Measurements from ENCODE around the gene ACTG1. TPM values are rescaled to one million over a fixed set of nuclear protein-coding genes. Genes with fewer than 3 reads are reported as not detected.

Gene ACTG1
- total and polyA plus RNA-seq, 2 of the 13 experiments (the other 11 are each of a cell fraction or from before 2014, with no cell fraction given) = 973 to 1,138 TPM

DNA sequence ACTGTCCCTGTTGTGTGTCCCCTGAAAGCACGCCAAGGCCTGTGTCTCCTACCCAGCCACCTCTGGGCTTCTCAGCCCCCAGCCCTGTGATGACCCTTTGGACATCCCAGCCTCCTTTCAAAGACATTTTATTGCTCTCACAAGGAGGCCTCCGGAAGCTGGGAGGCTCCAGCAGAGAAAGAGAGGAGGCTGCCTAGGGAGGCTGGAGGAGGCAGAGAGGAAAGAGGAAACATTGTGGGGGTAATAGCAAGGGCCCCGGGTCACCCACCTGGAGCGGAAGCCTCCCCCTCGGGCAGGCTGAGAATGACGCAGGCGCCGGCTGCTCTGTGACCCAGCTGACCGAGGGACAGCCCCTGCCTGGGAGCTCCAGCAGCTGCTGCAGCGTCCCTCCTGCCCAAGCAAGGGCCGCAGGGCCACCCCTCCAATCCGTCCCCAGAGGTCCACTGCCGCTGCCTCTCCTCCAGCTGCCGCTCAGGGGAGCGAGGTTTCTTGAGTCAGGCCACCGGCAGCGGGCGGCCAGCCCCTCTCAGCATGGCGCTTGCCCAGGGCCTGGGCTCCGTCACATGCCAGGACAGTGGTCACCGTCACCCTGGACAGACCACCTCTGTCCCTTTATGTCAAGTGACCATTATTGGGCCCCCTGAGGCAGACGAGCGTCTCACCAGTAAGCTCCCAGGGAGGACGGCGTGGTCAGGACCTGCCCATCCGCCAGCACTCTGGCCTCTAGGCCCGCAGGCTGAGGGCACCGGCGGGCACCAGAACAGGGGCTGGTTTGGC is 29.3 kb downstream of the ACTG1 start (continued):
- TF ChIP-seq, protein P1, sequence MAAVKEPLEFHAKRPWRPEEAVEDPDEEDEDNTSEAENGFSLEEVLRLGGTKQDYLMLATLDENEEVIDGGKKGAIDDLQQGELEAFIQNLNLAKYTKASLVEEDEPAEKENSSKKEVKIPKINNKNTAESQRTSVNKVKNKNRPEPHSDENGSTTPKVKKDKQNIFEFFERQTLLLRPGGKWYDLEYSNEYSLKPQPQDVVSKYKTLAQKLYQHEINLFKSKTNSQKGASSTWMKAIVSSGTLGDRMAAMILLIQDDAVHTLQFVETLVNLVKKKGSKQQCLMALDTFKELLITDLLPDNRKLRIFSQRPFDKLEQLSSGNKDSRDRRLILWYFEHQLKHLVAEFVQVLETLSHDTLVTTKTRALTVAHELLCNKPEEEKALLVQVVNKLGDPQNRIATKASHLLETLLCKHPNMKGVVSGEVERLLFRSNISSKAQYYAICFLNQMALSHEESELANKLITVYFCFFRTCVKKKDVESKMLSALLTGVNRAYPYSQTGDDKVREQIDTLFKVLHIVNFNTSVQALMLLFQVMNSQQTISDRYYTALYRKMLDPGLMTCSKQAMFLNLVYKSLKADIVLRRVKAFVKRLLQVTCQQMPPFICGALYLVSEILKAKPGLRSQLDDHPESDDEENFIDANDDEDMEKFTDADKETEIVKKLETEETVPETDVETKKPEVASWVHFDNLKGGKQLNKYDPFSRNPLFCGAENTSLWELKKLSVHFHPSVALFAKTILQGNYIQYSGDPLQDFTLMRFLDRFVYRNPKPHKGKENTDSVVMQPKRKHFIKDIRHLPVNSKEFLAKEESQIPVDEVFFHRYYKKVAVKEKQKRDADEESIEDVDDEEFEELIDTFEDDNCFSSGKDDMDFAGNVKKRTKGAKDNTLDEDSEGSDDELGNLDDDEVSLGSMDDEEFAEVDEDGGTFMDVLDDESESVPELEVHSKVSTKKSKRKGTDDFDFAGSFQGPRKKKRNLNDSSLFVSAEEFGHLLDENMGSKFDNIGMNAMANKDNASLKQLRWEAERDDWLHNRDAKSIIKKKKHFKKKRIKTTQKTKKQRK (IDR thresholded peaks at IDR 0.05; ENCODE audit: low read length) = no peak
- no peak for TF ChIP-seq KLF6 (CRISPR knock-in tag; IDR thresholded peaks at IDR 0.05)
- TF ChIP-seq JUNB (CRISPR knock-in tag; IDR thresholded peaks at IDR 0.05; ENCODE audit: borderline replicate concordance) = no peak
- no peak for TF ChIP-seq ATF6 (CRISPR knock-in tag; conservative IDR thresholded peaks at IDR 0.05)
- TF ChIP-seq ZNF274 (CRISPR knock-in tag; IDR thresholded peaks at IDR 0.05) = no peak
- TF ChIP-seq, protein P2, sequence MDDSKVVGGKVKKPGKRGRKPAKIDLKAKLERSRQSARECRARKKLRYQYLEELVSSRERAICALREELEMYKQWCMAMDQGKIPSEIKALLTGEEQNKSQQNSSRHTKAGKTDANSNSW (CRISPR knock-in tag; IDR thresholded peaks at IDR 0.05; ENCODE audit: borderline replicate concordance) = no peak
- TF ChIP-seq IRF2 (CRISPR knock-in tag; IDR thresholded peaks at IDR 0.05) = no peak
- no peak; the same call in 1 of the 2 replicates for TF ChIP-seq ZNF460 (CRISPR knock-in tag; IDR thresholded peaks at IDR 0.05; ENCODE audit: borderline replicate concordance)
- no peak for TF ChIP-seq IKZF5 (CRISPR knock-in tag; IDR thresholded peaks at IDR 0.05)
- TF ChIP-seq, protein P3, sequence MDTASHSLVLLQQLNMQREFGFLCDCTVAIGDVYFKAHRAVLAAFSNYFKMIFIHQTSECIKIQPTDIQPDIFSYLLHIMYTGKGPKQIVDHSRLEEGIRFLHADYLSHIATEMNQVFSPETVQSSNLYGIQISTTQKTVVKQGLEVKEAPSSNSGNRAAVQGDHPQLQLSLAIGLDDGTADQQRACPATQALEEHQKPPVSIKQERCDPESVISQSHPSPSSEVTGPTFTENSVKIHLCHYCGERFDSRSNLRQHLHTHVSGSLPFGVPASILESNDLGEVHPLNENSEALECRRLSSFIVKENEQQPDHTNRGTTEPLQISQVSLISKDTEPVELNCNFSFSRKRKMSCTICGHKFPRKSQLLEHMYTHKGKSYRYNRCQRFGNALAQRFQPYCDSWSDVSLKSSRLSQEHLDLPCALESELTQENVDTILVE (CRISPR knock-in tag; IDR thresholded peaks at IDR 0.05) = no peak
- no peak for TF ChIP-seq ZNF543 (CRISPR knock-in tag; IDR thresholded peaks at IDR 0.05)
- TF ChIP-seq ZNF24 (IDR thresholded peaks at IDR 0.05) = no peak
- TF ChIP-seq, protein P4, sequence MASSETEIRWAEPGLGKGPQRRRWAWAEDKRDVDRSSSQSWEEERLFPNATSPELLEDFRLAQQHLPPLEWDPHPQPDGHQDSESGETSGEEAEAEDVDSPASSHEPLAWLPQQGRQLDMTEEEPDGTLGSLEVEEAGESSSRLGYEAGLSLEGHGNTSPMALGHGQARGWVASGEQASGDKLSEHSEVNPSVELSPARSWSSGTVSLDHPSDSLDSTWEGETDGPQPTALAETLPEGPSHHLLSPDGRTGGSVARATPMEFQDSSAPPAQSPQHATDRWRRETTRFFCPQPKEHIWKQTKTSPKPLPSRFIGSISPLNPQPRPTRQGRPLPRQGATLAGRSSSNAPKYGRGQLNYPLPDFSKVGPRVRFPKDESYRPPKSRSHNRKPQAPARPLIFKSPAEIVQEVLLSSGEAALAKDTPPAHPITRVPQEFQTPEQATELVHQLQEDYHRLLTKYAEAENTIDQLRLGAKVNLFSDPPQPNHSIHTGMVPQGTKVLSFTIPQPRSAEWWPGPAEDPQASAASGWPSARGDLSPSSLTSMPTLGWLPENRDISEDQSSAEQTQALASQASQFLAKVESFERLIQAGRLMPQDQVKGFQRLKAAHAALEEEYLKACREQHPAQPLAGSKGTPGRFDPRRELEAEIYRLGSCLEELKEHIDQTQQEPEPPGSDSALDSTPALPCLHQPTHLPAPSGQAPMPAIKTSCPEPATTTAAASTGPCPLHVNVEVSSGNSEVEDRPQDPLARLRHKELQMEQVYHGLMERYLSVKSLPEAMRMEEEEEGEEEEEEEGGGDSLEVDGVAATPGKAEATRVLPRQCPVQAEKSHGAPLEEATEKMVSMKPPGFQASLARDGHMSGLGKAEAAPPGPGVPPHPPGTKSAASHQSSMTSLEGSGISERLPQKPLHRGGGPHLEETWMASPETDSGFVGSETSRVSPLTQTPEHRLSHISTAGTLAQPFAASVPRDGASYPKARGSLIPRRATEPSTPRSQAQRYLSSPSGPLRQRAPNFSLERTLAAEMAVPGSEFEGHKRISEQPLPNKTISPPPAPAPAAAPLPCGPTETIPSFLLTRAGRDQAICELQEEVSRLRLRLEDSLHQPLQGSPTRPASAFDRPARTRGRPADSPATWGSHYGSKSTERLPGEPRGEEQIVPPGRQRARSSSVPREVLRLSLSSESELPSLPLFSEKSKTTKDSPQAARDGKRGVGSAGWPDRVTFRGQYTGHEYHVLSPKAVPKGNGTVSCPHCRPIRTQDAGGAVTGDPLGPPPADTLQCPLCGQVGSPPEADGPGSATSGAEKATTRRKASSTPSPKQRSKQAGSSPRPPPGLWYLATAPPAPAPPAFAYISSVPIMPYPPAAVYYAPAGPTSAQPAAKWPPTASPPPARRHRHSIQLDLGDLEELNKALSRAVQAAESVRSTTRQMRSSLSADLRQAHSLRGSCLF (CRISPR knock-in tag; IDR thresholded peaks at IDR 0.05; ENCODE audit: borderline replicate concordance) = no peak
- TF ChIP-seq XRCC5 (optimal IDR thresholded peaks at IDR 0.05; ENCODE audit: low read length) = peak; percentile 10
- no peak for TF ChIP-seq GTF2F1 (IDR thresholded peaks at IDR 0.05; ENCODE audit: low read length)
- no peak for TF ChIP-seq ZKSCAN1 (IDR thresholded peaks at IDR 0.05; ENCODE audit: low read length)
- no peak for TF ChIP-seq ZMYM3 (CRISPR knock-in tag; IDR thresholded peaks at IDR 0.05)
